Testis (tissue), 3 donors: ENCODE measurements around the gene PCDHB4. TPM values are rescaled to one million over a fixed set of nuclear protein-coding genes. Genes with fewer than 3 reads are reported as not detected.
"Not testable (repeated sequence)": the region's sequence is repeated elsewhere in the genome, so short reads cannot be mapped to it uniquely, and the experiment has no call there.

Experiments used
- DNase-seq: peaks from one replicate; pipeline ENCODE4 v3.0.0-alpha.2; 2019
- H3K27ac ChIP-seq, 2 donors: fragments of 200-600 bp; sonication (generic); one replicate each; pipeline ENCODE4 v1.5.1; 2019
- H3K27me3 ChIP-seq: fragments of 200-600 bp; sonication (generic); one replicate; pipeline ENCODE4 v1.5.1; 2019
- H3K36me3 ChIP-seq: fragments of 200-600 bp; sonication (generic); one replicate; pipeline ENCODE4 v1.5.1; 2017; ENCODE audit warnings: low read depth; ENCODE audit errors: missing control alignments
- H3K4me1 ChIP-seq: fragments of 200-600 bp; sonication (generic); one replicate; pipeline ENCODE4 v1.5.1; 2019
- H3K4me3 ChIP-seq, 2 donors: fragments of 200-600 bp; sonication (generic); one replicate each; pipeline ENCODE4 v1.5.1; 2017 to 2019
- H3K9me3 ChIP-seq: fragments of 200-600 bp; sonication (generic); one replicate; pipeline ENCODE4 v1.5.1; 2017
- POLR2A ChIP-seq: fragments of 450-650 bp; IDR thresholded peaks from one replicate; pipeline ENCODE4 v1.6.1; 2017; ENCODE audit warnings: antibody characterized with exemption, mild to moderate bottlenecking, moderate library complexity
- WGBS, 2 donors: methylation state at CpG; one replicate each; pipeline ENCODE4 v1.1.5; 2018; 5-methylcytosine and 5-hydroxymethylcytosine counted together
- intact Hi-C: fragments of 100-400 bp; cut with DNase I; formaldehyde crosslinking; loops from one replicate; pipeline ENCODE4 v1.15.1; 2023; ENCODE audit warnings: low total_unique reads
- polyA plus RNA-seq: library from polyadenylated mRNA; stranded (reverse); fragments of 350-450 nt; fragmentation: Illumina TruSeq; extraction: RNeasy Lipid Tissue Mini Kit (QIAGEN cat#74804); gene quantifications from one replicate; pipeline ENCODE4 v1.2.3, GENCODE V29; 2014; ENCODE audit warnings: low read depth, low replicate concordance; ENCODE audit not compliant: insufficient read depth
- total RNA-seq, 2 donors: library from RNA; depleted of rRNA; stranded (reverse); fragments of >200 nt; gene quantifications; one replicate each; pipeline ENCODE4 v1.2.3, GENCODE V29; 2016
- TF ChIP-seq, protein P1 (sequence below), 3 experiments: fragments of 450-650 bp in 2 of 3; fragments of 200-600 bp in 1 of 3; sonication (generic) in 1 of 3; IDR thresholded peaks; one replicate each; pipeline ENCODE4 v1.5.1; 2016 to 2019; ENCODE audit warnings: antibody characterized with exemption in 3 of 3, mild to moderate bottlenecking in 2 of 3, moderate library complexity in 1 of 3

Gene PCDHB4
- total and polyA plus RNA-seq, 3 donors from 2014 or later = 1.2 to 4.0 (median 2.4) TPM

DNA sequence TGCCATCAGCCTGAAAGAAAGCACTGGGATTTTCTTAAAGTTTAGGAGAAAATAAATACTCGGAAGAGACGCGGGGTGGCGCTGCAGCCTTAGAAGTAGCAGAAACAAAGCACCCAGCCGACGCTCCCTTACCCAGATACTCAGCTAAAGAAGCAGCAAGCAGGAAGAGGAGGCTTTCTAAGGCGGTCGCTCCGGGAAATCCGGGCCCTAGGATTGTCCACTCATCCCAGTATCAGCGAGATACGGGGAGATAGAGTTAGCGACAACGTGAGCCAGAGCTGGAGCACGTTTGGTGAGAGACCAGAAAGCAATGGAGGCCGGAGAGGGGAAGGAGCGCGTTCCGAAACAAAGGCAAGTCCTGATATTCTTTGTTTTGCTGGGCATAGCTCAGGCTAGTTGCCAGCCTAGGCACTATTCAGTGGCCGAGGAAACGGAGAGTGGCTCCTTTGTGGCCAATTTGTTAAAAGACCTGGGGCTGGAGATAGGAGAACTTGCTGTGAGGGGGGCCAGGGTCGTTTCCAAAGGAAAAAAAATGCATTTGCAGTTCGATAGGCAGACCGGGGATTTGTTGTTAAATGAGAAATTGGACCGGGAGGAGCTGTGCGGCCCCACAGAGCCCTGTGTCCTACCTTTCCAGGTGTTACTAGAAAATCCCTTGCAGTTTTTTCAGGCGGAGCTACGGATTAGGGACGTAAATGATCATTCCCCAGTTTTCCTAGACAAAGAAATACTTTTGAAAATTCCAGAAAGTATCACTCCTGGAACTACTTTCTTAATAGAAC, 26.9 kb upstream of the PCDHB4 start, which contains the start of gene PCDHB2:
Gene PCDHB2 (plus strand): TSS at position 135 of the 782 bp plus-strand sequence. CDS start 176 bp downstream, at position 311.
- peak within 1 kb of the TSS; percentile 35 to 51 for H3K4me3 ChIP-seq
- H3K27ac ChIP-seq = peak within 1 kb of the TSS in 1 of 2 donors; percentile 56

DNA sequence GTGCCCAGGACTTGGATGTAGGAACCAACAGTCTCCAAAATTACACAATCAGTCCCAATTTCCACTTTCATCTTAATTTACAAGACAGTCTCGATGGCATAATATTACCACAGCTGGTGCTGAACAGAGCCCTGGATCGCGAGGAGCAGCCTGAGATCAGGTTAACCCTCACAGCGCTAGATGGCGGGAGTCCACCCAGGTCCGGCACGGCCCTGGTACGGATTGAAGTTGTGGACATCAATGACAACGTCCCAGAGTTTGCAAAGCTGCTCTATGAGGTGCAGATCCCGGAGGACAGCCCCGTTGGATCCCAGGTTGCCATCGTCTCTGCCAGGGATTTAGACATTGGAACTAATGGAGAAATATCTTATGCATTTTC, 26.4 kb upstream of the PCDHB4 start:
- WGBS, 2 donors = 31 to 54% methylated on average over 12 of the region's 12 CpGs
- Histone ChIP-seq H3K27ac (no peak overlapping the region), H3K4me3 (peak overlapping the region; percentile 35 to 51), H3K27me3 (no peaks in the 10 kb centered on the region), H3K9me3 (no peaks in the 10 kb centered on the region), H3K4me1 (no peaks in the 10 kb centered on the region), H3K36me3 (no peaks in the 10 kb centered on the region)
- no peak for TF ChIP-seq POLR2A
- TF ChIP-seq, protein P1, sequence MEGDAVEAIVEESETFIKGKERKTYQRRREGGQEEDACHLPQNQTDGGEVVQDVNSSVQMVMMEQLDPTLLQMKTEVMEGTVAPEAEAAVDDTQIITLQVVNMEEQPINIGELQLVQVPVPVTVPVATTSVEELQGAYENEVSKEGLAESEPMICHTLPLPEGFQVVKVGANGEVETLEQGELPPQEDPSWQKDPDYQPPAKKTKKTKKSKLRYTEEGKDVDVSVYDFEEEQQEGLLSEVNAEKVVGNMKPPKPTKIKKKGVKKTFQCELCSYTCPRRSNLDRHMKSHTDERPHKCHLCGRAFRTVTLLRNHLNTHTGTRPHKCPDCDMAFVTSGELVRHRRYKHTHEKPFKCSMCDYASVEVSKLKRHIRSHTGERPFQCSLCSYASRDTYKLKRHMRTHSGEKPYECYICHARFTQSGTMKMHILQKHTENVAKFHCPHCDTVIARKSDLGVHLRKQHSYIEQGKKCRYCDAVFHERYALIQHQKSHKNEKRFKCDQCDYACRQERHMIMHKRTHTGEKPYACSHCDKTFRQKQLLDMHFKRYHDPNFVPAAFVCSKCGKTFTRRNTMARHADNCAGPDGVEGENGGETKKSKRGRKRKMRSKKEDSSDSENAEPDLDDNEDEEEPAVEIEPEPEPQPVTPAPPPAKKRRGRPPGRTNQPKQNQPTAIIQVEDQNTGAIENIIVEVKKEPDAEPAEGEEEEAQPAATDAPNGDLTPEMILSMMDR (IDR thresholded peaks at IDR 0.05) = no peak
- DNase-seq = no peak
- intact Hi-C loops = no loop called here

More for the DNA sequence above, 26.9 kb upstream of the PCDHB4 start, which contains the start of gene PCDHB2:
- peak; percentile 89 for DNase-seq
- 7 to 11% methylated on average over 29 of the region's 29 CpGs for WGBS, 2 donors
- TF ChIP-seq, protein P1 (IDR thresholded peaks at IDR 0.05) = peak; percentile 23 to 67 (median 51)
- no peak for TF ChIP-seq POLR2A
- intact Hi-C loops = no loop called here
- Histone ChIP-seq H3K4me1 (no peaks in the 10 kb centered on the region), H3K9me3 (no peaks in the 10 kb centered on the region), H3K27me3 (no peaks in the 10 kb centered on the region), H3K36me3 (no peaks in the 10 kb centered on the region)

DNA sequence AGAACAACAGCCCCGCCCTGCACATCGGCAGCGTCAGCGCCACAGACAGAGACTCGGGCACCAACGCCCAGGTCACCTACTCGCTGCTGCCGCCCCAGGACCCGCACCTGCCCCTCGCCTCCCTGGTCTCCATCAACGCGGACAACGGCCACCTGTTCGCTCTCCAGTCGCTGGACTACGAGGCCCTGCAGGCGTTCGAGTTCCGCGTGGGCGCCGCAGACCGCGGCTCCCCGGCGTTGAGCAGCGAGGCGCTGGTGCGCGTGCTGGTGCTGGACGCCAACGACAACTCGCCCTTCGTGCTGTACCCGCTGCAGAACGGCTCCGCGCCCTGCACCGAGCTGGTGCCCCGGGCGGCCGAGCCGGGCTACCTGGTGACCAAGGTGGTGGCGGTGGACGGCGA, 25.4 kb upstream of the PCDHB4 start:
- H3K9me3 ChIP-seq, H3K27me3 ChIP-seq: not testable (repeated sequence)
- 20 to 26% methylated on average over 1 to 4 of the region's 46 CpGs for WGBS, 2 donors

GRCh38 chr5:141096586-141096985, 25.0 kb upstream of the PCDHB4 start:
- H3K27me3 ChIP-seq, DNase-seq, intact Hi-C loops, H3K9me3 ChIP-seq, H3K4me3 ChIP-seq, H3K4me1 ChIP-seq, H3K27ac ChIP-seq, H3K36me3 ChIP-seq: not testable (repeated sequence)
- 24% methylated on average over 11 of the region's 38 CpGs; no CpG with 5 or more reads in 1 of the 2 donors for WGBS, 2 donors

More for the DNA sequence above, 25.4 kb upstream of the PCDHB4 start:
- H3K27ac ChIP-seq, H3K36me3 ChIP-seq, intact Hi-C loops, DNase-seq, H3K4me1 ChIP-seq: not testable (repeated sequence)
- peak overlapping the region in 1 of 2 donors; percentile 29 for H3K4me3 ChIP-seq

- H3K4me1 ChIP-seq = no peaks in the 10 kb centered on the region
- peak within 1 kb of the TSS; percentile 29 to 53 for H3K4me3 ChIP-seq
- H3K27ac ChIP-seq = no peak within 1 kb of the TSS
- WGBS, 2 donors = 15 to 22% methylated on average over 19 of the region's 19 CpGs
- H3K9me3 ChIP-seq = no peaks in the 10 kb centered on the region
- intact Hi-C loops = no loop called here
- H3K36me3 ChIP-seq = no peaks in the 10 kb centered on the region
- DNase-seq = peak; percentile 84
- no peaks in the 10 kb centered on the region for H3K27me3 ChIP-seq
- TF ChIP-seq POLR2A = no peak
- TF ChIP-seq, protein P1 (IDR thresholded peaks at IDR 0.05) = peak; percentile 33 to 58 (median 41)
These were observed 21.3 kb upstream of the PCDHB4 start, which contains the start of gene PCDHB3 for GRCh38 chr5:141100243-141100805. PCDHB3 (plus strand) TSS chr5:141100473; CDS start chr5:141100650, 177 bp downstream.
